Activated naive CD8-positive, alpha-beta T cell treated with anti-CD3 and anti-CD28 coated beads for 36 hours (primary cell): ENCODE results near the gene PLAC8L1. TPM values are rescaled to one million over a fixed set of nuclear protein-coding genes. Genes with fewer than 3 reads are reported as not detected.

ENCODE experiments used
- DNase-seq: peaks from one replicate; pipeline ENCODE4 v3.0.0; 2021
- H3K27ac Mint-ChIP-seq: one replicate; pipeline ENCODE4 v1.8.0; 2022; ENCODE audit warnings: mild to moderate bottlenecking, moderate library complexity, mixed read lengths
- H3K27me3 Mint-ChIP-seq: one replicate; pipeline ENCODE4 v1.8.0; 2022; ENCODE audit warnings: mild to moderate bottlenecking, mixed read lengths
- H3K36me3 Mint-ChIP-seq: one replicate; pipeline ENCODE4 v1.8.0; 2021; ENCODE audit warnings: mild to moderate bottlenecking, mixed read lengths
- H3K4me1 Mint-ChIP-seq: one replicate; pipeline ENCODE4 v1.8.0; 2021; ENCODE audit warnings: mixed read lengths
- H3K4me3 Mint-ChIP-seq: one replicate; pipeline ENCODE4 v1.8.0; 2022; ENCODE audit warnings: mild to moderate bottlenecking, moderate library complexity, mixed read lengths
- H3K9me3 Mint-ChIP-seq: one replicate; pipeline ENCODE4 v1.8.0; 2022; ENCODE audit warnings: mixed read lengths
- total RNA-seq, 2 experiments: library from RNA; stranded (reverse); gene quantifications; one replicate each; pipeline ENCODE4 v1.2.3, GENCODE V29; 2021

Gene PLAC8L1
- total RNA-seq, 2 experiments from 2014 or later = 0.36 TPM; not detected in 1

- no peak overlapping the region for H3K4me3 Mint-ChIP-seq
- H3K36me3 Mint-ChIP-seq = no peaks in the 10 kb centered on the region
- H3K4me1 Mint-ChIP-seq = no peaks in the 10 kb centered on the region
- no peaks in the 10 kb centered on the region for H3K27me3 Mint-ChIP-seq
- no peaks in the 10 kb centered on the region for H3K9me3 Mint-ChIP-seq
- no peak overlapping the region for H3K27ac Mint-ChIP-seq
- no peak for DNase-seq
Measured at GRCh38 chr5:146041180-146041789, 64.1 kb downstream of the PLAC8L1 start.

- DNase-seq = no peak
- no peak overlapping the region for H3K4me3 Mint-ChIP-seq
- H3K27ac Mint-ChIP-seq = no peak overlapping the region
- H3K4me1 Mint-ChIP-seq = no peaks in the 10 kb centered on the region
- H3K36me3 Mint-ChIP-seq = no peaks in the 10 kb centered on the region
- no peaks in the 10 kb centered on the region for H3K9me3 Mint-ChIP-seq
- no peaks in the 10 kb centered on the region for H3K27me3 Mint-ChIP-seq
Measured at GRCh38 chr5:146040527-146040926, 64.8 kb downstream of the PLAC8L1 start.

- no peaks in the 10 kb centered on the region for H3K36me3 Mint-ChIP-seq
- H3K27me3 Mint-ChIP-seq = peaks cover under 1% of the 10 kb centered on the region
- no peak overlapping the region for H3K27ac Mint-ChIP-seq
- DNase-seq = no peak
- no peaks in the 10 kb centered on the region for H3K9me3 Mint-ChIP-seq
- H3K4me1 Mint-ChIP-seq = no peaks in the 10 kb centered on the region
- H3K4me3 Mint-ChIP-seq = no peak overlapping the region
Measured at GRCh38 chr5:146039420-146039819, 66.0 kb downstream of the PLAC8L1 start.

- no peak for DNase-seq
- no peaks in the 10 kb centered on the region for H3K36me3 Mint-ChIP-seq
- H3K4me3 Mint-ChIP-seq = no peak overlapping the region
- no peaks in the 10 kb centered on the region for H3K4me1 Mint-ChIP-seq
- H3K9me3 Mint-ChIP-seq = no peaks in the 10 kb centered on the region
- peaks cover 7% of the 10 kb centered on the region for H3K27me3 Mint-ChIP-seq
- H3K27ac Mint-ChIP-seq = no peak overlapping the region
Measured at GRCh38 chr5:146034605-146035004, 70.8 kb downstream of the PLAC8L1 start.

Other genes with a start within 250 kb of the PLAC8L1 start
- not detected for gene GRXCR2, start 232.6 kb downstream of the PLAC8L1 start, total RNA-seq
- gene SH3RF2, start 169.0 kb downstream of the PLAC8L1 start, total RNA-seq = not detected
- gene LARS1, start 77.1 kb upstream of the PLAC8L1 start, total RNA-seq = 100 to 1,000 TPM; 171 to 175 TPM
- 10 to 100 TPM; 29.0 to 29.8 TPM for gene RBM27, start 98.0 kb upstream of the PLAC8L1 start, total RNA-seq
- gene POU4F3, start 233.3 kb upstream of the PLAC8L1 start, total RNA-seq = under 1 TPM in 1 of 2 experiments, not detected in 1; 0.08 TPM